Measurements from ENCODE around the gene ZNF593. TPM values are rescaled to one million over a fixed set of nuclear protein-coding genes. Genes with fewer than 3 reads are reported as not detected.
A peak's percentile ranks its signal among the peaks of the same experiment; 100 is the strongest.

Gene ZNF593
- total and polyA plus RNA-seq, 9 of the 15 experiments (the other 6 are each of a cell fraction or from before 2014, with no cell fraction given): 9.8 to 334 (median 48.2) TPM

DNA sequence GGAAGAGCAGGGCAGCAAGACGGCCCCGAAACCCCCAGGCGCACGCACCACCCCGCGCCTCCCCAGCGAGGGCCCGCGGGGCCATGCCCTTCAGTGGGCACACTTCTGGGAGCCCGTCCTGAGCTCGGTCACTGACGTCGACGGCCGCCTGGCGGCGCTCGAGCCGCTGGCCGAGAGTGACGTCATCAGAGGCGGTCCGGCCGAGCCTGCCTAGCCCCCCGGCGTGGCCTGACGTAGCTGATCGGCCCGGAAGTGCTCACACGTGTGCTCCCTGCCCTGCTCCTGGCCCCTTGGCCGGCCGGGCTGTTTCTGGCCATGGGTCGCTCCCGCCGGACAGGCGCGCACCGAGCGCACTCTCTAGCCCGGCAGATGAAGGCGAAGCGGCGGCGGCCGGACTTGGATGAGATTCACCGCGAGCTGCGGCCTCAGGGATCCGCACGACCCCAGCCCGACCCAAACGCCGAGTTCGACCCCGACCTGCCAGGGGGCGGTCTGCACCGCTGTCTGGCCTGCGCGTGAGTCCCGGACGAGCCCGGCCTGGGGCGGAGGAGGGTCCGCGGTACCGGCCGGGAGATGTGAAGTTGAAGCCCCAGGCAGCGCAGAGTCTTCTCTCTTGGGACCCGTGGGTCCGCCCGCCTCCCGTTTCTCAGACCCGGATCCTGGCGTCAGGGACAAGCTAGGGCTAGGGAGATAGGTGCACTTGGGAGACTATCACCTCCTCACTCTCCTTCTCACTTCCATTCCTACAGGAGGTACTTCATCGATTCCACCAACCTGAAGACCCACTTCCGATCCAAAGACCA, at the start of gene ZNF593 (continued):
- TF ChIP-seq, protein P1, sequence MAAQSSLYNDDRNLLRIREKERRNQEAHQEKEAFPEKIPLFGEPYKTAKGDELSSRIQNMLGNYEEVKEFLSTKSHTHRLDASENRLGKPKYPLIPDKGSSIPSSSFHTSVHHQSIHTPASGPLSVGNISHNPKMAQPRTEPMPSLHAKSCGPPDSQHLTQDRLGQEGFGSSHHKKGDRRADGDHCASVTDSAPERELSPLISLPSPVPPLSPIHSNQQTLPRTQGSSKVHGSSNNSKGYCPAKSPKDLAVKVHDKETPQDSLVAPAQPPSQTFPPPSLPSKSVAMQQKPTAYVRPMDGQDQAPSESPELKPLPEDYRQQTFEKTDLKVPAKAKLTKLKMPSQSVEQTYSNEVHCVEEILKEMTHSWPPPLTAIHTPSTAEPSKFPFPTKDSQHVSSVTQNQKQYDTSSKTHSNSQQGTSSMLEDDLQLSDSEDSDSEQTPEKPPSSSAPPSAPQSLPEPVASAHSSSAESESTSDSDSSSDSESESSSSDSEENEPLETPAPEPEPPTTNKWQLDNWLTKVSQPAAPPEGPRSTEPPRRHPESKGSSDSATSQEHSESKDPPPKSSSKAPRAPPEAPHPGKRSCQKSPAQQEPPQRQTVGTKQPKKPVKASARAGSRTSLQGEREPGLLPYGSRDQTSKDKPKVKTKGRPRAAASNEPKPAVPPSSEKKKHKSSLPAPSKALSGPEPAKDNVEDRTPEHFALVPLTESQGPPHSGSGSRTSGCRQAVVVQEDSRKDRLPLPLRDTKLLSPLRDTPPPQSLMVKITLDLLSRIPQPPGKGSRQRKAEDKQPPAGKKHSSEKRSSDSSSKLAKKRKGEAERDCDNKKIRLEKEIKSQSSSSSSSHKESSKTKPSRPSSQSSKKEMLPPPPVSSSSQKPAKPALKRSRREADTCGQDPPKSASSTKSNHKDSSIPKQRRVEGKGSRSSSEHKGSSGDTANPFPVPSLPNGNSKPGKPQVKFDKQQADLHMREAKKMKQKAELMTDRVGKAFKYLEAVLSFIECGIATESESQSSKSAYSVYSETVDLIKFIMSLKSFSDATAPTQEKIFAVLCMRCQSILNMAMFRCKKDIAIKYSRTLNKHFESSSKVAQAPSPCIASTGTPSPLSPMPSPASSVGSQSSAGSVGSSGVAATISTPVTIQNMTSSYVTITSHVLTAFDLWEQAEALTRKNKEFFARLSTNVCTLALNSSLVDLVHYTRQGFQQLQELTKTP (IDR thresholded peaks at IDR 0.05; ENCODE audit: low read depth in 1 of 2, partially characterized antibody in 2 of 2): no peak
- TF ChIP-seq YY1 (IDR thresholded peaks at IDR 0.05; ENCODE audit: borderline replicate concordance in 1 of 3, control insufficient read depth in 1 of 3, extremely low read depth in 1 of 3, insufficient read depth in 3 of 3, insufficient read length in 1 of 3, insufficient replicate concordance in 2 of 3, low read depth in 1 of 3, low read length in 2 of 3) (peak in 2 of 3 experiments; percentile 38 to 59), ZNF75A (CRISPR knock-in tag; IDR thresholded peaks at IDR 0.05) (0 out of 2 replicates have a peak, but pooled peaks have one; percentile 52), ZNF518B (CRISPR knock-in tag; IDR thresholded peaks at IDR 0.05) (no peak), NBN (IDR thresholded peaks at IDR 0.05; ENCODE audit: low read depth) (peak; percentile 100), RBBP5 (IDR thresholded peaks at IDR 0.05; ENCODE audit: borderline replicate concordance, insufficient read depth, low read length, poor library complexity, severe bottlenecking) (peak; percentile 91), FOXK1 (CRISPR knock-in tag; IDR thresholded peaks at IDR 0.05; ENCODE audit: borderline replicate concordance) (peak; percentile 90; the same call in 1 of the 2 replicates), CREM (IDR thresholded peaks at IDR 0.05; ENCODE audit: low read depth) (peak; percentile 100), KLF13 (tag; IDR thresholded peaks at IDR 0.05; ENCODE audit: borderline replicate concordance, low read depth) (no peak), PHTF2 (CRISPR knock-in tag; IDR thresholded peaks at IDR 0.05) (no peak), PHB (CRISPR knock-in tag; IDR thresholded peaks at IDR 0.05) (0 out of 2 replicates have a peak, but pooled peaks have one; percentile 90), MEIS2 (IDR thresholded peaks at IDR 0.05; ENCODE audit: partially characterized antibody) (peak; percentile 1), POLR2G (IDR thresholded peaks at IDR 0.05; ENCODE audit: low read depth, low read length) (peak; percentile 96)
- TF ChIP-seq, protein P2, sequence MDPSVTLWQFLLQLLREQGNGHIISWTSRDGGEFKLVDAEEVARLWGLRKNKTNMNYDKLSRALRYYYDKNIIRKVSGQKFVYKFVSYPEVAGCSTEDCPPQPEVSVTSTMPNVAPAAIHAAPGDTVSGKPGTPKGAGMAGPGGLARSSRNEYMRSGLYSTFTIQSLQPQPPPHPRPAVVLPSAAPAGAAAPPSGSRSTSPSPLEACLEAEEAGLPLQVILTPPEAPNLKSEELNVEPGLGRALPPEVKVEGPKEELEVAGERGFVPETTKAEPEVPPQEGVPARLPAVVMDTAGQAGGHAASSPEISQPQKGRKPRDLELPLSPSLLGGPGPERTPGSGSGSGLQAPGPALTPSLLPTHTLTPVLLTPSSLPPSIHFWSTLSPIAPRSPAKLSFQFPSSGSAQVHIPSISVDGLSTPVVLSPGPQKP (CRISPR knock-in tag; IDR thresholded peaks at IDR 0.05): no peak
- TF ChIP-seq, protein P3, sequence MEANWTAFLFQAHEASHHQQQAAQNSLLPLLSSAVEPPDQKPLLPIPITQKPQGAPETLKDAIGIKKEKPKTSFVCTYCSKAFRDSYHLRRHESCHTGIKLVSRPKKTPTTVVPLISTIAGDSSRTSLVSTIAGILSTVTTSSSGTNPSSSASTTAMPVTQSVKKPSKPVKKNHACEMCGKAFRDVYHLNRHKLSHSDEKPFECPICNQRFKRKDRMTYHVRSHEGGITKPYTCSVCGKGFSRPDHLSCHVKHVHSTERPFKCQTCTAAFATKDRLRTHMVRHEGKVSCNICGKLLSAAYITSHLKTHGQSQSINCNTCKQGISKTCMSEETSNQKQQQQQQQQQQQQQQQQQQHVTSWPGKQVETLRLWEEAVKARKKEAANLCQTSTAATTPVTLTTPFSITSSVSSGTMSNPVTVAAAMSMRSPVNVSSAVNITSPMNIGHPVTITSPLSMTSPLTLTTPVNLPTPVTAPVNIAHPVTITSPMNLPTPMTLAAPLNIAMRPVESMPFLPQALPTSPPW (CRISPR knock-in tag; IDR thresholded peaks at IDR 0.05): peak; percentile 94
